HepG2 (cell line): ENCODE results near the gene PLD1. TPM values are rescaled to one million over a fixed set of nuclear protein-coding genes. Genes with fewer than 3 reads are reported as not detected.

Source experiments
- FOXA3 ChIP-seq: IDR thresholded peaks from 2 replicates; pipeline ENCODE4 v1.6.1; 2016; ENCODE audit warnings: missing genetic modification reagents, missing compliant biosample characterization
- GZF1 ChIP-seq: sonication (generic); formaldehyde crosslinking; IDR thresholded peaks from 2 replicates; pipeline ENCODE4 v1.5.1; 2020; ENCODE audit warnings: mild to moderate bottlenecking, missing genetic modification reagents
- MYC ChIP-seq: sonication (generic); formaldehyde crosslinking; IDR thresholded peaks from 2 replicates; pipeline ENCODE4 v1.9.0; 2021; ENCODE audit warnings: missing genetic modification reagents, borderline replicate concordance
- RAD21 ChIP-seq: fragments of 450-650 bp; formaldehyde crosslinking; IDR thresholded peaks from 2 replicates; pipeline ENCODE4 v1.5.0; 2020; ENCODE audit warnings: mild to moderate bottlenecking
- ZBTB40 ChIP-seq, 2 experiments: fragments of 450-650 bp in 1 of 2; sonication (generic) in 1 of 2; formaldehyde crosslinking in 1 of 2; IDR thresholded peaks; 2 replicates each; pipeline versions ENCODE4 v1.6.1 to v1.8.0; 2016 to 2022; ENCODE audit warnings: antibody characterized with exemption in 1 of 2, mild to moderate bottlenecking in 1 of 2, missing genetic modification reagents in 1 of 2
- ZFYVE20 ChIP-seq: sonication (generic); formaldehyde crosslinking; IDR thresholded peaks from 2 replicates; pipeline ENCODE4 v1.8.0; 2023; ENCODE audit warnings: low read depth, mild to moderate bottlenecking, moderate library complexity, missing genetic modification reagents, borderline replicate concordance
- polyA plus RNA-seq, 8 experiments: library from polyadenylated mRNA; depleted of rRNA in 3 of 8; stranded (reverse) in 7 of 8; unstranded in 1 of 8; fragments of >200 nt; fragmentation: Illumina TruSeq in 4 of 8; extraction: Trizol in 4 of 8; gene quantifications; 2 replicates each; pipeline versions ENCODE4 v1.2.1 to v1.2.3, GENCODE V29; 2011 to 2016; ENCODE audit warnings: low read depth in 4 of 8, missing spikeins in 1 of 8, mixed read lengths in 1 of 8; ENCODE audit not compliant: insufficient read depth in 1 of 8
- total RNA-seq, 5 experiments: library from RNA; depleted of rRNA; stranded (reverse); fragments of >200 nt; fragmentation: Illumina TruSeq; extraction: Trizol; gene quantifications; 2 replicates each; pipeline ENCODE4 v1.2.3, GENCODE V29; 2016; ENCODE audit warnings: low read depth in 1 of 5

Gene PLD1
- total and polyA plus RNA-seq, 2 of the 13 experiments (the other 11 are each of a cell fraction or from before 2014, with no cell fraction given) = 27.1 to 59.4 TPM

- TF ChIP-seq ZBTB40 (IDR thresholded peaks at IDR 0.05) (no peak), ZBTB40 (CRISPR knock-in tag; IDR thresholded peaks at IDR 0.05) (no peak), RAD21 (CRISPR knock-in tag) (no peak), FOXA3 (CRISPR knock-in tag) (no peak), GZF1 (no peak), ZFYVE20 (CRISPR knock-in tag) (no peak), MYC (CRISPR knock-in tag) (no peak)
Observed at GRCh38 chr3:171688593-171688992, 121.7 kb downstream of the PLD1 start (continued).
